HG03575 (cell line): ENCODE data around the gene CHN2.

Source experiments
- ATAC-seq: cut with Tn5 transposase; IDR thresholded peaks from one replicate; pipeline ENCODE4 v1.9.1; 2021; ENCODE audit not compliant: unreplicated experiment, insufficient number of reproducible peaks, low FRiP score; ENCODE audit errors: extremely low read depth

CHN2 gene

GRCh38 chr7:29275493-29275892 is 80.9 kb downstream of the CHN2 start:
- no peak for ATAC-seq

DNA sequence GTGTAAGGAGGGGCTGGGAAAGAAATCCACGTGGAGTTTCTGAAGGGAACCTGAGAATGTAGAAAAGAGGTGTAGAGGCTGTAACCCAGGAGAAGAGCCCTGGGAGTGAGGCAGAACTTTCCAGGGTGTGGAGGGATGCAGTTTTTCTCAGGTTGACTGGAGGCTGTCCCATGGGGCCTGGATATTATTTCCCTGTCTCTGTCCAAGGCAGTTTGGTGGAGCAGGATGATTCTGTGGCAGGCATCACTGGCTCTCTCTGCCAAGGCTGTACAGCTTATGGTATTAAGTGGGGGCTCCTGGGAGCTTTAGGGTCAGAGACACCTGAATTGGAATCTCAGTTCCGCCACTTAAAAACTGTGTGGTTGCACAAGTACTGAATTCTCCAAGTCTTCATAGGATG is 81.6 kb downstream of the CHN2 start:
- ATAC-seq = no peak

GRCh38 chr7:29276806-29277205 is 82.2 kb downstream of the CHN2 start:
- no peak for ATAC-seq

GRCh38 chr7:29277436-29278215 is 83.1 kb downstream of the CHN2 start:
- ATAC-seq = no peak

- ATAC-seq = no peak
These were observed 83.9 kb downstream of the CHN2 start for GRCh38 chr7:29278337-29279069.

- no peak for ATAC-seq
These were observed 87.4 kb downstream of the CHN2 start for GRCh38 chr7:29281782-29282541.

DNA sequence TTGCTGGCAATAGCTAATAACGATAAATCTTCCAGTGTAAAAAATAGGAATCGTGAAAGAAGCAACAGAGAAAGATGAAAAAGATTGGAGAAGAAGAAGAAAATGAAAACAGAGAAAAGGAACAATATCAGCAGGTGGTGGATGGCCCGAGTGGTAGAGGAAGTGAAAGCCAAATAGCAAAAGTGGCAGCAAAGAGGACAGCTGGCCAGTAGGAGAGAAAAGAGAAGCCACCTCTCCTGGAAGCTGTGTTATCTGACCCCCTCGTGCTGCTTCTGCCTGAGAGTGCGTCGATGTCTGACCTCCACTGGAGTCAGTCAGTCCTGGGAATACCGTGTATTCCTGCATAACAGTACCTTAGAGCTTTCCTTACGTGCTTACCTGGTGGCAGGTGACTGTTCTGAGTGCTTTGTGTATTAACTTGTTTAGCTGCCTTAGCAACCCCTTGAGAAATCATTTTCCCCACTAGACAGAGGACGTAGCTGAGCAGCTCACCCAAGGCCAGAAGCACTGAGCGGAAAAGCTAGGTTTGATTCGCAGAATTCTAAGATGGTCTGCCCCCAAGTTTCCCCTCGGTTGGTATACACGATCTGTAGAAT is 88.3 kb downstream of the CHN2 start:
- ATAC-seq = no peak

GRCh38 chr7:29284696-29285443 is 90.3 kb downstream of the CHN2 start:
- ATAC-seq = no peak

DNA sequence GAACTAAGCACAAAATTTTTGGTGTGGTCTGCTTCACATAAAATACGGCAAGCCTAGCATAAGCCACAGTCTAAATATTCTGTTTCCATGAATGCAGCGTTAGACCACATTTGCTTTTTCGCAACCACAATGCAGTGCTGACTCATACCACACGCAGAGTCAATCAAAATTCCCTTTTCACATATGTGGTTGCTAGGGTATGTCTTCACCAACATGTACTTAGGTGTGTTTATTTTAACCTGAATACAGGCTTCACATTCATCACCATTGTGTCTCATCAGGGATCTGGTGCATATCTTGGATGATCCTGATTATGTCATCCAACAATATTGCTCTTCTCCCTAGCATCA is 90.8 kb downstream of the CHN2 start:
- no peak for ATAC-seq

DNA sequence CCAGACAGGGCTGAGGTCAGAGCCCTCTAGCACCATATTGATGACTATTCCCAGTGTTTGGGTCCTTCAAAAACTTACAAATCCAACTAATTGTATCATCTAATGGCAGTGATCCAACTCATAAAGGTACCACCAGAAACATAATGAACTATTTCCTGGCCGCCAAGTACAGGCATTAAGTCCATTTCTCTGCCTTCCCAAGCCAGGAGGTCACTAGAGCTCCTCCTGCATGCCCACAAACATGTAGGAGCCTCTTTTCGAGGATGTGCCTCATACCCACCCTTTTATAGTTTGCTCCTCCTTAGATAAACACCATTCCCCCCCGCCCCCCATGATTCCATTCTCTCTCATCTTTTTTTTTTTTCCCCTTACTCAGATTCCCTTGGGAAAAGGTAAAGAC is 91.3 kb downstream of the CHN2 start:
- ATAC-seq = no peak

GRCh38 chr7:29287366-29287765 is 92.8 kb downstream of the CHN2 start:
- no peak for ATAC-seq

DNA sequence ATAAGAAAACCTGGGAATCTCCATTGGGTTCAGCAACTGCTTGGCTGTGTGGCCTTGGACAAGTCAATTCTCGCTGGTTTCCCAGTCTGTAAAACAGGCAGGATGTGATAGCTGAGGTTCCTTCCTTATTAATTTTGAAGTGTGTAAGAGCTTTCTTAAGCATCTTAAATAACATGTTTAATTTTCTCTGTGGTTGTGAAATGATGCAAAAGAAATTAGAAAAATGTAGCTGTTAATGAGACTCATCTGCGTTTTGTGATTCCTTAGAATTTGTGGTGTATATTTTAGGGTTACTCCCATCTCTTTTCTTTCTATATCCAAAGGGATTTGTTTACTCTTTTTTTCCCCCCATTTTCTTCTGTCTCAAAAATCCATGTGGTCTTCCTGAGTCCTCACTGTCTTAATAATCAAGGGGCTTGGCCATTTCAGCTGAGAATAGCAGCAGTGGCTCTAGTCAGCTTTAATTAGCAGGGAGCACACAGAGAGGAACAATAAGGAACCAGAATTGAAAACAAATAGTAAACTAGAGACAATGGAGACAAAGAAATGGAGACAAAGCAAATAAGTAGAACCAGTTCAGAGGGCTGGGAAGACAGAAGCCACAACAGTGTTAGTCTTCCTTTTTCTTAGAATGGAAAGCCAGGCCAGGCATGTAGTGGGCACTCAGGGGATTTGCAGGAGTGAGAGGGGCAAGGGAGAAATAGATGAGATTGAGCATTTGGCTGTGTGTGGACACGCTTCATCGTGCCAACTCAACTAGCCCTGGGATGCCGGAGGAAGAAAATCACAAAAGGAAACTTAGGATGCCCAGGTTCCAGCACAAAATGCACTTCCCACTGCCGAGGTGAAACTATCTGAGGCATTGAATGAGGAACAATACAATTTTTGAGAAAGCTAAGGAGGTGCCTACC is 93.9 kb downstream of the CHN2 start:
- ATAC-seq = no peak

DNA sequence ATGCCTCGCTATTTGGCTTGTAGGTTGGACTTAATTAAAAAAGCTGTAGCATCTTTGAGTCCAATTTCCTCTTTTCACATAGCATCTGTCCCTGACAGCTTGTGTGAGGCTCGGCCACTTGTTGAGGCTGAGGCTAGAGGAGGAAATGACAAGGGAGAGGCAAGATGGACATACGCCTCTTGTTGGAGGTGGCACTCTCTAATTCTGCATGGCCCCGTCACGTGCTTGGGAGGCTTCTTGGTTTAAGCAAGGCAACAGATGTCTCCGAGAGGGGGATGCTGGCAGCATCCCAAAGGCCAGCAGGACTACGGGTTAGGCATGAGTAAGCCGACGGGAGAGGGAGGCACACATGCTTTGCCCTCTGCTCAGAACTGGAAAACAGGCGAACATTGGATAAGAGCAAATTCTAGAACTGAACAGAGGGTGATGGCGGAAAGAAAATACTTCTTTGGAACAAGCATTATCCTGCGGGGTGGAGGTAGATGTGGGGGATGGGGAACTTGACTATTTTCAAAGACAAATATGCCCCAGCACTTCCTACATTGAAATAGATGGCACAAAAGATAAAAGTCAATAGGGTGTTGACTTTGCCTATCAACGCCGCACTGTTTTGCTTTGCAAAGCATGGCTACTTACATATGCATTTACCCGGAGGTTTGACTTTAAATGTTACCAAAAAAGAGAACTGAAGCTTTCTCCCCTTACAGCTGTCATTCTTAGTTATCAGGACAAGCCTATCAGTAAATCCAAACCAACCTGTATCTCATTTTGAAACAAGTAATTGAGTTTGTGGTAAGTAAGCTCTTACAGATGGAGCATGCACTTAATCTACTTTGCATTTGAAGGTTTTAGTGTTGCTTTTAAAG is 94.8 kb downstream of the CHN2 start:
- ATAC-seq = peak; percentile 43

- ATAC-seq = no peak
These were observed 96.3 kb downstream of the CHN2 start for GRCh38 chr7:29290829-29291228.

- no peak for ATAC-seq
These were observed 97.4 kb downstream of the CHN2 start for GRCh38 chr7:29291723-29292618.
